WTC11 (cell line): ENCODE data around the gene CYBA. TPM values are rescaled to one million over a fixed set of nuclear protein-coding genes. Genes with fewer than 3 reads are reported as not detected.

ENCODE experiments used
- ATAC-seq: fragments of 200-7000 bp; cut with Tn5 transposase; 2 replicates; pipeline ENCODE4 v1.10.0; 2021; ENCODE audit warnings: mild to moderate bottlenecking, moderate library complexity
- CTCF ChIA-PET: fragments of 300-600 bp; sonication (Branson Sonifier 250); formaldehyde crosslinking; loops from one replicate; lab custom pipeline; 2021; ENCODE audit warnings: antibody characterized with exemption; lab: Charles Lee
- POLR2A ChIA-PET: fragments of 350-600 bp; sonication (Branson Sonifier 250); formaldehyde crosslinking; loops from one replicate; lab custom pipeline; 2021; ENCODE audit warnings: antibody characterized with exemption; lab: Charles Lee
- DNase-seq: peaks from one replicate; pipeline ENCODE4 v3.0.0; 2021; ENCODE audit warnings: low spot score
- H3K27ac Mint-ChIP-seq: 2 replicates; pipeline ENCODE4 v1.8.0; 2021; ENCODE audit warnings: mixed read lengths
- H3K27me3 Mint-ChIP-seq: 2 replicates; pipeline ENCODE4 v1.8.0; 2021; ENCODE audit warnings: low read depth, mild to moderate bottlenecking, moderate library complexity, mixed read lengths
- H3K36me3 Mint-ChIP-seq: 2 replicates; pipeline ENCODE4 v1.8.0; 2021; ENCODE audit warnings: mixed read lengths
- H3K4me1 Mint-ChIP-seq: 2 replicates; pipeline ENCODE4 v1.8.0; 2022; ENCODE audit warnings: mixed read lengths
- H3K4me3 Mint-ChIP-seq: 2 replicates; pipeline ENCODE4 v1.8.0; 2021; ENCODE audit warnings: mild to moderate bottlenecking, moderate library complexity, mixed read lengths
- H3K9me3 Mint-ChIP-seq: 2 replicates; pipeline ENCODE4 v1.8.0; 2021; ENCODE audit warnings: mixed read lengths
- CBFB ChIP-seq: sonication (generic); formaldehyde crosslinking; IDR thresholded peaks from 2 replicates; pipeline ENCODE4 v1.8.1; 2022; ENCODE audit warnings: mild to moderate bottlenecking, low read depth, missing genetic modification reagents
- EMX1 ChIP-seq: fragments of 250-450 bp; sonication (Bioruptor Pico); IDR thresholded peaks from 2 replicates; pipeline ENCODE4 v1.8.0; 2021; ENCODE audit warnings: mild to moderate bottlenecking
- ESRRA ChIP-seq: sonication (generic); formaldehyde crosslinking; IDR thresholded peaks from 2 replicates; pipeline ENCODE4 v1.8.1; 2022; ENCODE audit warnings: mild to moderate bottlenecking, missing genetic modification reagents, borderline replicate concordance
- FOXK1 ChIP-seq: sonication (generic); formaldehyde crosslinking; IDR thresholded peaks from 2 replicates; pipeline ENCODE4 v1.8.0; 2022; ENCODE audit warnings: mild to moderate bottlenecking, moderate library complexity, missing genetic modification reagents
- IRF2 ChIP-seq: sonication (generic); formaldehyde crosslinking; IDR thresholded peaks from 2 replicates; pipeline ENCODE4 v1.8.0; 2022; ENCODE audit warnings: low read depth, missing genetic modification reagents, borderline replicate concordance
- SP1 ChIP-seq: sonication (generic); formaldehyde crosslinking; conservative IDR thresholded peaks from 2 replicates; pipeline ENCODE4 v1.8.1; 2022; ENCODE audit warnings: missing genetic modification reagents
- TCF7 ChIP-seq: sonication (generic); formaldehyde crosslinking; IDR thresholded peaks from 2 replicates; pipeline ENCODE4 v1.8.0; 2022; ENCODE audit warnings: mild to moderate bottlenecking, low read depth, missing genetic modification reagents, moderate library complexity
- TP53 ChIP-seq: sonication (generic); formaldehyde crosslinking; IDR thresholded peaks from 2 replicates; pipeline ENCODE4 v1.8.1; 2023; ENCODE audit warnings: mild to moderate bottlenecking, missing genetic modification reagents
- ZNF317 ChIP-seq: sonication (generic); formaldehyde crosslinking; IDR thresholded peaks from 2 replicates; pipeline ENCODE4 v1.8.1; 2023; ENCODE audit warnings: low read depth, mild to moderate bottlenecking, moderate library complexity, missing genetic modification reagents, borderline replicate concordance
- ZNF396 ChIP-seq: fragments of 250-450 bp; sonication (Bioruptor Pico); IDR thresholded peaks from 2 replicates; pipeline ENCODE4 v1.8.0; 2021; ENCODE audit warnings: mild to moderate bottlenecking, moderate library complexity, borderline replicate concordance
- ZNF416 ChIP-seq: fragments of 250-450 bp; sonication (Bioruptor Pico); IDR thresholded peaks from 2 replicates; pipeline ENCODE4 v1.9.0; 2021; ENCODE audit warnings: mild to moderate bottlenecking, inconsistent platforms
- total RNA-seq: library from RNA; stranded (reverse); gene quantifications from 3 replicates; pipeline ENCODE4 v1.2.3, GENCODE V29; 2021
- TF ChIP-seq, protein P1 (sequence below): sonication (generic); formaldehyde crosslinking; IDR thresholded peaks from 2 replicates; pipeline ENCODE4 v1.8.0; 2023; ENCODE audit warnings: missing genetic modification reagents
- TF ChIP-seq, protein P2 (sequence below): sonication (generic); formaldehyde crosslinking; IDR thresholded peaks from 2 replicates; pipeline ENCODE4 v1.8.0; 2022; ENCODE audit warnings: mild to moderate bottlenecking, missing genetic modification reagents
- TF ChIP-seq, protein P3 (sequence below): sonication (generic); formaldehyde crosslinking; IDR thresholded peaks from 2 replicates; pipeline ENCODE4 v1.8.0; 2022; ENCODE audit warnings: mild to moderate bottlenecking, missing genetic modification reagents
- TF ChIP-seq, protein P4 (sequence below): fragments of 250-450 bp; sonication (Bioruptor Pico); IDR thresholded peaks from 2 replicates; pipeline ENCODE4 v1.9.0; 2021; ENCODE audit warnings: mild to moderate bottlenecking, borderline replicate concordance
- TF ChIP-seq, protein P5 (sequence below): fragments of 250-450 bp; sonication (Bioruptor Pico); IDR thresholded peaks from 2 replicates; pipeline ENCODE4 v1.9.0; 2021; ENCODE audit warnings: mild to moderate bottlenecking
- TF ChIP-seq, protein P6 (sequence below): sonication (generic); formaldehyde crosslinking; IDR thresholded peaks from 2 replicates; pipeline ENCODE4 v1.8.1; 2023; ENCODE audit warnings: mild to moderate bottlenecking, moderate library complexity, missing genetic modification reagents
- TF ChIP-seq, protein P7 (sequence below): sonication (generic); formaldehyde crosslinking; IDR thresholded peaks from 2 replicates; pipeline ENCODE4 v1.8.1; 2022; ENCODE audit warnings: mild to moderate bottlenecking, missing genetic modification reagents, moderate library complexity, borderline replicate concordance
- TF ChIP-seq, protein P8 (sequence below): fragments of 250-450 bp; sonication (Bioruptor Pico); IDR thresholded peaks from 2 replicates; pipeline ENCODE4 v2.1.2; 2022; ENCODE audit warnings: mild to moderate bottlenecking, moderate library complexity

Gene CYBA
- total RNA-seq, 1 experiment from 2014 or later = 169 TPM

DNA sequence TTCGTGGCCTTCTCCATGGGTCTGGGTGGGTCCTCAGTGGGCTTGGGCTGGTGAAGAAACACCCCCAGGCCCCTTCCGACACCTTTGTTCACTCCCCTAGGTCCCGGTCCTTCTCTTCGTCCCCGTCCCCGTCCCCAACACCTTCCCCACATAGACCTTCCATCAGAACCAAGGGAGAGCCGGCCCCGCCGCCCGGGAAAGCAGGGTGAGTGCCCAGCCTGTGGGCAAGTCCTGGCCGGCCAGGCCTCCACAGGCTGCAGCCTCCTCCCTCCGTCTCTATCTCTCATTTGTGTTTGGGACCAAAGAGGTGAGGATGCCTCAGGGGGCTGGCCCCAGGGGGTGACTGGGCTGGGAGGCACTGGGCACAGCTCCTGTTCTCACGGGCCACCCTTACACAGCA is 27.0 kb downstream of the CYBA start:
- no peak overlapping the region for H3K4me3 Mint-ChIP-seq
- H3K27me3 Mint-ChIP-seq = no peaks in the 10 kb centered on the region
- no peak overlapping the region for H3K27ac Mint-ChIP-seq
- H3K36me3 Mint-ChIP-seq = peaks cover 37% of the 10 kb centered on the region
- POLR2A ChIA-PET = no interaction called here
- no peaks in the 10 kb centered on the region for H3K4me1 Mint-ChIP-seq
- ATAC-seq = no peak
- no peak for DNase-seq
- H3K9me3 Mint-ChIP-seq = no peaks in the 10 kb centered on the region
- CTCF ChIA-PET = interaction anchor here (1.2 kb wide), 1 partner anchor 11 kb away, joined by 3 read pairs; no protein-coding TSS in a partner anchor
- no peak for TF ChIP-seq EMX1 (CRISPR knock-in tag)
- TF ChIP-seq, protein P1, sequence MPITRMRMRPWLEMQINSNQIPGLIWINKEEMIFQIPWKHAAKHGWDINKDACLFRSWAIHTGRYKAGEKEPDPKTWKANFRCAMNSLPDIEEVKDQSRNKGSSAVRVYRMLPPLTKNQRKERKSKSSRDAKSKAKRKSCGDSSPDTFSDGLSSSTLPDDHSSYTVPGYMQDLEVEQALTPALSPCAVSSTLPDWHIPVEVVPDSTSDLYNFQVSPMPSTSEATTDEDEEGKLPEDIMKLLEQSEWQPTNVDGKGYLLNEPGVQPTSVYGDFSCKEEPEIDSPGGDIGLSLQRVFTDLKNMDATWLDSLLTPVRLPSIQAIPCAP (CRISPR knock-in tag) = no peak
- TF ChIP-seq, protein P2, sequence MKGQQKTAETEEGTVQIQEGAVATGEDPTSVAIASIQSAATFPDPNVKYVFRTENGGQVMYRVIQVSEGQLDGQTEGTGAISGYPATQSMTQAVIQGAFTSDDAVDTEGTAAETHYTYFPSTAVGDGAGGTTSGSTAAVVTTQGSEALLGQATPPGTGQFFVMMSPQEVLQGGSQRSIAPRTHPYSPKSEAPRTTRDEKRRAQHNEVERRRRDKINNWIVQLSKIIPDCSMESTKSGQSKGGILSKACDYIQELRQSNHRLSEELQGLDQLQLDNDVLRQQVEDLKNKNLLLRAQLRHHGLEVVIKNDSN = no peak
- TF ChIP-seq ZNF396 = no peak
- TF ChIP-seq, protein P3, sequence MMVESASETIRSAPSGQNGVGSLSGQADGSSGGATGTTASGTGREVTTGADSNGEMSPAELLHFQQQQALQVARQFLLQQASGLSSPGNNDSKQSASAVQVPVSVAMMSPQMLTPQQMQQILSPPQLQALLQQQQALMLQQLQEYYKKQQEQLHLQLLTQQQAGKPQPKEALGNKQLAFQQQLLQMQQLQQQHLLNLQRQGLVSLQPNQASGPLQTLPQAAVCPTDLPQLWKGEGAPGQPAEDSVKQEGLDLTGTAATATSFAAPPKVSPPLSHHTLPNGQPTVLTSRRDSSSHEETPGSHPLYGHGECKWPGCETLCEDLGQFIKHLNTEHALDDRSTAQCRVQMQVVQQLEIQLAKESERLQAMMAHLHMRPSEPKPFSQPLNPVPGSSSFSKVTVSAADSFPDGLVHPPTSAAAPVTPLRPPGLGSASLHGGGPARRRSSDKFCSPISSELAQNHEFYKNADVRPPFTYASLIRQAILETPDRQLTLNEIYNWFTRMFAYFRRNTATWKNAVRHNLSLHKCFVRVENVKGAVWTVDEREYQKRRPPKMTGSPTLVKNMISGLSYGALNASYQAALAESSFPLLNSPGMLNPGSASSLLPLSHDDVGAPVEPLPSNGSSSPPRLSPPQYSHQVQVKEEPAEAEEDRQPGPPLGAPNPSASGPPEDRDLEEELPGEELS (CRISPR knock-in tag) = no peak

DNA sequence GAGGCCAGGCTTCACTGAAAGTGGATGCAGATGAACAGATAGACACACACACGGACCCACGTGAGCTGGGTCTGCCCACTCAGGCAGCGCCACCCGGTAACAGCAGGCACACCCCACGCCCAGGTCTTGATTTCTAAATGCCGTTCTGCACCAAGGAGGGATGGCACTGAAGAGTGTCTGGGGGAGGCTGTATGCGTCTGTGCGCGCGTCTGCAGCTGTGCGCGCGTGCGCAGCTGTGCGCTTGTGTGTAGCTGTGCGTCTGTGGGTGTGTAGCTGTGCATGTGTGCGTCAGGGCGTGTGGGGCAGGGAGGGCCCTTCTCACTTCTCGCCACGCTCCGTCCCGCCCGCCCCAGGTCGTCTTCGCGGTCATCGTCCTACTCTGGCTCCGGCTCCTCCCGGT is 28.0 kb downstream of the CYBA start:
- ATAC-seq (no peak), DNase-seq (no peak)
- H3K27ac Mint-ChIP-seq = no peak overlapping the region
- no peaks in the 10 kb centered on the region for H3K9me3 Mint-ChIP-seq
- no peak overlapping the region for H3K4me3 Mint-ChIP-seq
- no peaks in the 10 kb centered on the region; the same call in 1 of the 2 replicates for H3K4me1 Mint-ChIP-seq
- ChIA-PET CTCF (interaction anchor here (0.8 to 1.2 kb wide), 2 partner anchors 10 to 11 kb away, joined by 3 to 4 read pairs; no protein-coding TSS in a partner anchor), POLR2A (no interaction called here)
- peaks cover 35% of the 10 kb centered on the region for H3K36me3 Mint-ChIP-seq
- no peaks in the 10 kb centered on the region for H3K27me3 Mint-ChIP-seq
- TF ChIP-seq TP53 = no peak
- no peak for TF ChIP-seq FOXK1 (CRISPR knock-in tag)
- TF ChIP-seq SP1 = no peak
- no peak for TF ChIP-seq CBFB (CRISPR knock-in tag)
- TF ChIP-seq, protein P1 (CRISPR knock-in tag) = no peak
- TF ChIP-seq, protein P4, sequence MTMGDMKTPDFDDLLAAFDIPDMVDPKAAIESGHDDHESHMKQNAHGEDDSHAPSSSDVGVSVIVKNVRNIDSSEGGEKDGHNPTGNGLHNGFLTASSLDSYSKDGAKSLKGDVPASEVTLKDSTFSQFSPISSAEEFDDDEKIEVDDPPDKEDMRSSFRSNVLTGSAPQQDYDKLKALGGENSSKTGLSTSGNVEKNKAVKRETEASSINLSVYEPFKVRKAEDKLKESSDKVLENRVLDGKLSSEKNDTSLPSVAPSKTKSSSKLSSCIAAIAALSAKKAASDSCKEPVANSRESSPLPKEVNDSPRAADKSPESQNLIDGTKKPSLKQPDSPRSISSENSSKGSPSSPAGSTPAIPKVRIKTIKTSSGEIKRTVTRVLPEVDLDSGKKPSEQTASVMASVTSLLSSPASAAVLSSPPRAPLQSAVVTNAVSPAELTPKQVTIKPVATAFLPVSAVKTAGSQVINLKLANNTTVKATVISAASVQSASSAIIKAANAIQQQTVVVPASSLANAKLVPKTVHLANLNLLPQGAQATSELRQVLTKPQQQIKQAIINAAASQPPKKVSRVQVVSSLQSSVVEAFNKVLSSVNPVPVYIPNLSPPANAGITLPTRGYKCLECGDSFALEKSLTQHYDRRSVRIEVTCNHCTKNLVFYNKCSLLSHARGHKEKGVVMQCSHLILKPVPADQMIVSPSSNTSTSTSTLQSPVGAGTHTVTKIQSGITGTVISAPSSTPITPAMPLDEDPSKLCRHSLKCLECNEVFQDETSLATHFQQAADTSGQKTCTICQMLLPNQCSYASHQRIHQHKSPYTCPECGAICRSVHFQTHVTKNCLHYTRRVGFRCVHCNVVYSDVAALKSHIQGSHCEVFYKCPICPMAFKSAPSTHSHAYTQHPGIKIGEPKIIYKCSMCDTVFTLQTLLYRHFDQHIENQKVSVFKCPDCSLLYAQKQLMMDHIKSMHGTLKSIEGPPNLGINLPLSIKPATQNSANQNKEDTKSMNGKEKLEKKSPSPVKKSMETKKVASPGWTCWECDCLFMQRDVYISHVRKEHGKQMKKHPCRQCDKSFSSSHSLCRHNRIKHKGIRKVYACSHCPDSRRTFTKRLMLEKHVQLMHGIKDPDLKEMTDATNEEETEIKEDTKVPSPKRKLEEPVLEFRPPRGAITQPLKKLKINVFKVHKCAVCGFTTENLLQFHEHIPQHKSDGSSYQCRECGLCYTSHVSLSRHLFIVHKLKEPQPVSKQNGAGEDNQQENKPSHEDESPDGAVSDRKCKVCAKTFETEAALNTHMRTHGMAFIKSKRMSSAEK (CRISPR knock-in tag) = no peak
- TF ChIP-seq ZNF416 (CRISPR knock-in tag) = no peak
- no peak for TF ChIP-seq EMX1 (CRISPR knock-in tag)
- TF ChIP-seq ESRRA = no peak
- TF ChIP-seq, protein P5, sequence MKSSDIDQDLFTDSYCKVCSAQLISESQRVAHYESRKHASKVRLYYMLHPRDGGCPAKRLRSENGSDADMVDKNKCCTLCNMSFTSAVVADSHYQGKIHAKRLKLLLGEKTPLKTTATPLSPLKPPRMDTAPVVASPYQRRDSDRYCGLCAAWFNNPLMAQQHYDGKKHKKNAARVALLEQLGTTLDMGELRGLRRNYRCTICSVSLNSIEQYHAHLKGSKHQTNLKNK (CRISPR knock-in tag) = no peak
- TF ChIP-seq, protein P6, sequence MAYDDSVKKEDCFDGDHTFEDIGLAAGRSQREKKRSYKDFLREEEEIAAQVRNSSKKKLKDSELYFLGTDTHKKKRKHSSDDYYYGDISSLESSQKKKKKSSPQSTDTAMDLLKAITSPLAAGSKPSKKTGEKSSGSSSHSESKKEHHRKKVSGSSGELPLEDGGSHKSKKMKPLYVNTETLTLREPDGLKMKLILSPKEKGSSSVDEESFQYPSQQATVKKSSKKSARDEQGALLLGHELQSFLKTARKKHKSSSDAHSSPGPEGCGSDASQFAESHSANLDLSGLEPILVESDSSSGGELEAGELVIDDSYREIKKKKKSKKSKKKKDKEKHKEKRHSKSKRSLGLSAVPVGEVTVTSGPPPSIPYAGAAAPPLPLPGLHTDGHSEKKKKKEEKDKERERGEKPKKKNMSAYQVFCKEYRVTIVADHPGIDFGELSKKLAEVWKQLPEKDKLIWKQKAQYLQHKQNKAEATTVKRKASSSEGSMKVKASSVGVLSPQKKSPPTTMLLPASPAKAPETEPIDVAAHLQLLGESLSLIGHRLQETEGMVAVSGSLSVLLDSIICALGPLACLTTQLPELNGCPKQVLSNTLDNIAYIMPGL (CRISPR knock-in tag) = no peak
- TF ChIP-seq, protein P7, sequence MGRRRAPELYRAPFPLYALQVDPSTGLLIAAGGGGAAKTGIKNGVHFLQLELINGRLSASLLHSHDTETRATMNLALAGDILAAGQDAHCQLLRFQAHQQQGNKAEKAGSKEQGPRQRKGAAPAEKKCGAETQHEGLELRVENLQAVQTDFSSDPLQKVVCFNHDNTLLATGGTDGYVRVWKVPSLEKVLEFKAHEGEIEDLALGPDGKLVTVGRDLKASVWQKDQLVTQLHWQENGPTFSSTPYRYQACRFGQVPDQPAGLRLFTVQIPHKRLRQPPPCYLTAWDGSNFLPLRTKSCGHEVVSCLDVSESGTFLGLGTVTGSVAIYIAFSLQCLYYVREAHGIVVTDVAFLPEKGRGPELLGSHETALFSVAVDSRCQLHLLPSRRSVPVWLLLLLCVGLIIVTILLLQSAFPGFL (CRISPR knock-in tag) = no peak
- no peak for TF ChIP-seq IRF2 (CRISPR knock-in tag)
- no peak for TF ChIP-seq TCF7 (CRISPR knock-in tag)
- TF ChIP-seq, protein P8, sequence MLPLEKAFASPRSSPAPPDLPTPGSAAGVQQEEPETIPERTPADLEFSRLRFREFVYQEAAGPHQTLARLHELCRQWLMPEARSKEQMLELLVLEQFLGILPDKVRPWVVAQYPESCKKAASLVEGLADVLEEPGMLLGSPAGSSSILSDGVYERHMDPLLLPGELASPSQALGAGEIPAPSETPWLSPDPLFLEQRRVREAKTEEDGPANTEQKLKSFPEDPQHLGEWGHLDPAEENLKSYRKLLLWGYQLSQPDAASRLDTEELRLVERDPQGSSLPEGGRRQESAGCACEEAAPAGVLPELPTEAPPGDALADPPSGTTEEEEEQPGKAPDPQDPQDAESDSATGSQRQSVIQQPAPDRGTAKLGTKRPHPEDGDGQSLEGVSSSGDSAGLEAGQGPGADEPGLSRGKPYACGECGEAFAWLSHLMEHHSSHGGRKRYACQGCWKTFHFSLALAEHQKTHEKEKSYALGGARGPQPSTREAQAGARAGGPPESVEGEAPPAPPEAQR = no peak
- TF ChIP-seq ZNF317 (CRISPR knock-in tag) = no peak
